Liver (tissue), 9 donors: ENCODE measurements around the gene STX1A. TPM values are rescaled to one million over a fixed set of nuclear protein-coding genes. Genes with fewer than 3 reads are reported as not detected.

Source experiments
- DNase-seq: peaks from one replicate; pipeline ENCODE4 v3.0.0-alpha.2; 2017; ENCODE audit warnings: low spot score
- H3K27ac ChIP-seq, 2 donors: one replicate each; pipeline ENCODE4 v1.7.0; 2013; ENCODE audit warnings: inconsistent platforms in 2 of 2, low read length in 2 of 2, control low read depth in 1 of 2, low read depth in 1 of 2, mild to moderate bottlenecking in 1 of 2
- H3K27me3 ChIP-seq, 4 donors: one replicate each; pipeline versions ENCODE4 v1.6.1 to v1.7.0; 2013; ENCODE audit warnings: low read length in 3 of 4, inconsistent platforms in 1 of 4, mild to moderate bottlenecking in 1 of 4, moderate library complexity in 1 of 4; ENCODE audit not compliant: control insufficient read depth in 4 of 4, insufficient read depth in 4 of 4
- H3K36me3 ChIP-seq, 4 donors: one replicate each; pipeline versions ENCODE4 v1.6.1 to v1.7.0; 2013; ENCODE audit warnings: low read length in 3 of 4, mild to moderate bottlenecking in 3 of 4, low read depth in 1 of 4, moderate library complexity in 1 of 4; ENCODE audit not compliant: control insufficient read depth in 4 of 4, insufficient read depth in 3 of 4
- H3K4me1 ChIP-seq, 4 donors: one replicate each; pipeline versions ENCODE4 v1.6.1 to v1.7.0; 2013; ENCODE audit warnings: low read length in 3 of 4, mild to moderate bottlenecking in 3 of 4, moderate library complexity in 1 of 4; ENCODE audit not compliant: control insufficient read depth in 4 of 4, insufficient read depth in 4 of 4
- H3K4me3 ChIP-seq, 3 donors: one replicate each; pipeline versions ENCODE4 v1.6.1 to v1.7.0; 2013; ENCODE audit warnings: low read length in 3 of 3, control low read depth in 1 of 3, low read depth in 1 of 3, mild to moderate bottlenecking in 1 of 3
- H3K9ac ChIP-seq, 2 donors: one replicate each; pipeline ENCODE4 v1.7.0; 2013; ENCODE audit warnings: low read length in 2 of 2, mild to moderate bottlenecking in 2 of 2, moderate library complexity in 2 of 2, control low read depth in 1 of 2, low read depth in 1 of 2
- H3K9me3 ChIP-seq, 4 donors: one replicate each; pipeline versions ENCODE4 v1.6.1 to v1.7.0; 2013; ENCODE audit warnings: low read length in 3 of 4; ENCODE audit not compliant: control insufficient read depth in 4 of 4
- ATF3 ChIP-seq: IDR thresholded peaks from 2 replicates; pipeline ENCODE4 v1.6.1; 2016; ENCODE audit warnings: antibody characterized with exemption
- CTCF ChIP-seq: fragments of 150-350 bp; IDR thresholded peaks from 2 replicates; pipeline ENCODE4 v1.5.1; 2017; ENCODE audit warnings: improper control_type of control experiment, low read depth, low read length; ENCODE audit not compliant: missing input control
- FOXA1 ChIP-seq: IDR thresholded peaks from 2 replicates; pipeline ENCODE4 v1.6.1; 2016; ENCODE audit warnings: antibody characterized with exemption
- FOXA2 ChIP-seq: IDR thresholded peaks from 2 replicates; pipeline ENCODE4 v1.6.1; 2016; ENCODE audit warnings: antibody characterized with exemption
- GABPA ChIP-seq, 2 donors: IDR thresholded peaks in 1 of 2; conservative IDR thresholded peaks in 1 of 2; 2 replicates each; pipeline ENCODE4 v1.6.1; 2016; ENCODE audit warnings: antibody characterized with exemption in 2 of 2, mild to moderate bottlenecking in 1 of 2, moderate library complexity in 1 of 2
- HNF4A ChIP-seq, 2 donors: conservative IDR thresholded peaks; 2 replicates each; pipeline ENCODE4 v1.6.1; 2016; ENCODE audit warnings: antibody characterized with exemption in 2 of 2, mild to moderate bottlenecking in 2 of 2
- HNF4G ChIP-seq: IDR thresholded peaks from 2 replicates; pipeline ENCODE4 v1.6.1; 2016; ENCODE audit warnings: antibody characterized with exemption
- JUND ChIP-seq, 2 donors: IDR thresholded peaks; 2 replicates each; pipeline ENCODE4 v1.6.1; 2016; ENCODE audit warnings: antibody characterized with exemption in 2 of 2
- NR2F2 ChIP-seq: IDR thresholded peaks from 2 replicates; pipeline ENCODE4 v1.6.1; 2016; ENCODE audit warnings: antibody characterized with exemption
- RAD21 ChIP-seq, 2 donors: IDR thresholded peaks; 2 replicates each; pipeline ENCODE4 v1.6.1; 2016; ENCODE audit warnings: antibody characterized with exemption in 2 of 2, mild to moderate bottlenecking in 2 of 2
- REST ChIP-seq: IDR thresholded peaks from 2 replicates; pipeline ENCODE4 v1.6.1; 2016; ENCODE audit warnings: antibody characterized with exemption, mild to moderate bottlenecking
- RXRA ChIP-seq, 2 donors: IDR thresholded peaks; 2 replicates each; pipeline ENCODE4 v1.6.1; 2017 to 2018; ENCODE audit warnings: antibody characterized with exemption in 2 of 2, mild to moderate bottlenecking in 1 of 2
- SP1 ChIP-seq: IDR thresholded peaks from 2 replicates; pipeline ENCODE4 v1.6.1; 2018; ENCODE audit warnings: antibody characterized with exemption, mild to moderate bottlenecking
- TAF1 ChIP-seq: conservative IDR thresholded peaks from 2 replicates; pipeline ENCODE4 v1.6.1; 2016; ENCODE audit warnings: antibody characterized with exemption, mild to moderate bottlenecking
- YY1 ChIP-seq: IDR thresholded peaks from 2 replicates; pipeline ENCODE4 v1.6.1; 2016; ENCODE audit warnings: antibody characterized with exemption, mild to moderate bottlenecking
- ZBTB33 ChIP-seq: IDR thresholded peaks from 2 replicates; pipeline ENCODE4 v1.6.1; 2016; ENCODE audit warnings: antibody characterized with exemption
- WGBS: extraction: QIAGEN DNeasy Blood & Tissue Kit; methylation state at CpG from one replicate; pipeline ENCODE4 v1.1.7; 2013; 5-methylcytosine and 5-hydroxymethylcytosine counted together
- polyA plus RNA-seq, 2 donors: library from polyadenylated mRNA; stranded (reverse) in 1 of 2; unstranded in 1 of 2; fragments of 200-250 nt in 1 of 2; fragments of >200 nt in 1 of 2; fragmentation: Nextera tagmentation in 1 of 2; extraction: Ambion mirVana in 1 of 2; gene quantifications; one replicate each; pipeline versions ENCODE4 v1.2.1 to v1.2.3, GENCODE V29; 2013 to 2015
- total RNA-seq, 2 donors: library from RNA; depleted of rRNA; stranded (reverse); fragments of >200 nt; gene quantifications; one replicate each; pipeline ENCODE4 v1.2.3, GENCODE V29; 2014
- donor health status: healthy.
- donor health status: healthy.
- donor health status: healthy.
- donor health status: healthy.
- donor health status: healthy.

Gene STX1A
- total and polyA plus RNA-seq, 4 donors, result 0.49 to 1.9 (median 1.1) TPM

GRCh38 chr7:73708961-73709549 is 10.4 kb downstream of the STX1A start:
- Histone ChIP-seq H3K4me3 (no peak overlapping the region), H3K27ac (no peak overlapping the region), H3K9me3 (no peaks in the 10 kb centered on the region), H3K27me3 (no peaks in the 10 kb centered on the region), H3K36me3 (no peaks in the 10 kb centered on the region), H3K9ac (no peak overlapping the region), H3K4me1 (no peaks in the 10 kb centered on the region)
- no peak for TF ChIP-seq RAD21 (IDR thresholded peaks at IDR 0.05)
- no peak for TF ChIP-seq RXRA (IDR thresholded peaks at IDR 0.05)
- TF ChIP-seq REST, result no peak
- no peak for TF ChIP-seq YY1
- TF ChIP-seq CTCF, result no peak
- no peak for TF ChIP-seq HNF4G
- TF ChIP-seq NR2F2, result no peak
- no peak for TF ChIP-seq TAF1
- TF ChIP-seq SP1, result no peak
- no peak for TF ChIP-seq ATF3
- no peak for TF ChIP-seq ZBTB33
- TF ChIP-seq HNF4A (conservative IDR thresholded peaks at IDR 0.05), result no peak
- TF ChIP-seq FOXA2, result no peak
- no peak for TF ChIP-seq FOXA1
- TF ChIP-seq JUND (IDR thresholded peaks at IDR 0.05), result no peak
- 96% methylated on average over 16 of the region's 16 CpGs for WGBS
- DNase-seq, result no peak

- DNase-seq, result no peak
- WGBS, result 77% methylated on average over 15 of the region's 15 CpGs
- Histone ChIP-seq H3K9ac (no peak overlapping the region), H3K4me3 (no peak overlapping the region), H3K27me3 (no peaks in the 10 kb centered on the region), H3K9me3 (no peaks in the 10 kb centered on the region), H3K27ac (no peak overlapping the region), H3K4me1 (no peaks in the 10 kb centered on the region), H3K36me3 (peaks cover 0 to 2% (median 0%) of the 10 kb centered on the region in 4 donors)
- TF ChIP-seq GABPA (IDR thresholded peaks at IDR 0.05 in 1 of 2, conservative IDR thresholded peaks at IDR 0.05 in 1 of 2) (no peak), ZBTB33 (no peak)
Measured at GRCh38 chr7:73707045-73707631, 12.3 kb downstream of the STX1A start.
